Stimulated activated naive CD4-positive, alpha-beta T cell (primary cell): Measurements from ENCODE around the gene PPP1R1A.

Experiments used
- DNase-seq, 6 experiments: peaks; one replicate each; lab custom pipeline; 2025; lab: John Stamatoyannopoulos, UW

Gene PPP1R1A

GRCh38 chr12:54588110-54588889, at the start of gene PPP1R1A:
TSS of gene PPP1R1A (minus strand) at chr12:54588659. CDS start at chr12:54588488, 171 bp downstream.
- no peak for DNase-seq

DNA sequence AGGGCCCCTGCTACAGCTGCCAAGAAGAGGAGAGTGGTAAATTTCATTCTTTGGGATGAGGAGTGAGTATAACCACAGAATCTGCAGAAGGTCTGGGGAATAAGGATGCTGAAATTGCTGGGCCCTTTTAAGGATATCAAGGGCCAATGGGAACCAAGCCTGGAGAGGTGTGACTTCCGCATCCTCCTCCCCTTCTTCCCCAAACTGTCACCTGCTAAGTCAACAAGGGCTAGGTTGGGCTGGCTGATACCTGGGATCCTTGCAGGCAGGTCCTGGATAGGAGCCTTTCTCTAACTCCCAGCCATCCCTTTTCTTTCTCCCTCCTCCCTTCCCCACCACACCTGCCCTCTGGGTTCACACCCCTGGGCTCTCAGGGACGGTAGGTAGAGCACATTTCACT, 46.3 kb upstream of the PPP1R1A start, which contains the start of gene LACRT:
Gene LACRT, minus strand, starts transcription at position 101 of the 400 bp plus-strand sequence. Its CDS starts 54 bp downstream, at position 47.
- no peak for DNase-seq

GRCh38 chr12:54631988-54632728, 43.7 kb upstream of the PPP1R1A start:
- DNase-seq = no peak

DNA sequence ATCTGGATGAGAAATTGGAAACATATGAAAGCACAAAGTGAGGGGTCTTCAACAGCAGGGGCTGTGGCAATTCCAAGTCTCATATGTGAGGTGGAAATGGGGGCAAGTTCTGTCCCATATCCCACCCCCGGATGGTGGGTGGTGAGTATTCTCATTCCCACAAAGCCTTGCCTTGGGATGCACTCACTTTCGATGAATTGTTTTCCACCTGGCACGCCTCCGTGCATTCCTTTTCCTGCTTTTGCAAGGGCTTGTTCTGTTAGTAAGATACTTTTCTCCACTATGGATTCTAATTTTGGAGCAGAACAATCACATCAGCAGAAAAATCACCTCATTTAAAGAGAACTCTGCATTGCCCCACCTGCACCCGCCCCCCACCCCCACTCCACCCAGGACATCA, 43.1 kb upstream of the PPP1R1A start:
- DNase-seq = no peak

GRCh38 chr12:54629925-54630324, 41.5 kb upstream of the PPP1R1A start:
- DNase-seq = no peak

DNA sequence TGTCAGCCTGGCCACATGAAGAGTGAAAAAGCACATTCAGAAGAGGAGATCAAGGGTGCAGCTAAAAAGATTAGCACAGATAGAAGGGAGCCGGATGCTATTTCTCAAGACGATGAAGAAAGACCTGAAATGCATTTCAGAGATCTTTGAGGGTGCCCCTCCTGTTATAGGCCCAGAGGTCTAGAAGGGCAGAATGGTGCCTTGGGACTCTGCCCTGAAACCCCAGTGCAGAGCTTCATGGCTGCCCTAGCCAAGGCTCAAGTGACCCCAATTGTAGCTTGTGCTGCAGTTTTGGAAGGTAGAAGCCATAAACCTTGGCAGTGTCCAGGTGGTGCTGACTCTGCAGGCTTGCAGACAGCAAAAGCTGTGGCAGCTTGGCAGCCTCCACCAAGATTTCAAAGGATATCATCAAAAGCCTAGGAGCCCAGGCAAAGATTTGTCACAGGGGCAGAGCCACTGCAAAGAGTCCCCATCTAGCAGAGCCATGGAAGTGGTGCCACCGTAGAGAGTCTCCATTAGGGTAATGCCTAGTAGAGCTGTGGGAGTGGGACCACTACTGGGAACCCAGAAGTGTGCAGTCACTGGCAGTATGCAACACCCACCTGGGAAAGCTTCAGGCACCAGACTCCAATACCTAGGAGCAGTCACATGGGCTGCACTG, 39.9 kb upstream of the PPP1R1A start:
- DNase-seq = no peak

DNA sequence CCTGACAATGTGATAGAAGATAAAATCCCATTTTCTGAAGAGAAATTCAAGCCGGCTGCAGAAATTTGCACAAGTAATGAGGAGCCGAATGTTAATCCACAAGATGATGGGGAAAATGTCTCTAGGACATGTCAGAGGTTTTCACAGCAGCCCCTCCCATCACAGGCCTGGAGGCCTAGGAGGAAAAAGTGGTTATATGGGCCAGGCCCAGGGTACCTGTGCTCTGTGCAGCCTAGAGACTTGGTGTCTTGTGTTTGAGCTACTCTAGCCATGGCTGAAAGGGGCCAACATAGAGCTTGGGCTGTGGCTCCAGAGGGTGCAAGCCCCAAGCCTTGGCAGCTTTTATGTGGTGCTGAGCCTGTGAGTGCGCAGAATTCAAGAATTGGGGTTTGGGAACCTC, 38.8 kb upstream of the PPP1R1A start:
- DNase-seq = no peak

DNA sequence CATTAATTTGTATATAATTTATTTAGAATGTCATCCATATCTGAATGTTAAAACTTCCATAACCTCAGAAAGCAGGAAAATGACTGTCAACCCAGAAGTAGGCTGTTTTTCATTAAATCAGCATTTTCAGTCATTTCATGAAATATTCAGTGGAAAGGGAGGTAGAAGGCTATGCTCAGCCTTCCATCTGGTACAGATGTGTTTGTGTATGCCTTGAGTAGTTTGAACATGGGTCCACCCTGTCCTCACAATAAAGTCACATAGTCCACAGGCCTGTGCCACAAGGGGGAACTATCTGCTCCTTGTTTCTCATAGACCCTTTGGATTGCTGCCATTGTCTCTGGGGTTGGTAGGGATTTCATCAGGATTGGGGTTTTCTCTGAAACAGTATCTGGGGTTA, 37.1 kb upstream of the PPP1R1A start:
- DNase-seq = no peak

GRCh38 chr12:54624315-54625279, 36.1 kb upstream of the PPP1R1A start:
- no peak for DNase-seq

DNA sequence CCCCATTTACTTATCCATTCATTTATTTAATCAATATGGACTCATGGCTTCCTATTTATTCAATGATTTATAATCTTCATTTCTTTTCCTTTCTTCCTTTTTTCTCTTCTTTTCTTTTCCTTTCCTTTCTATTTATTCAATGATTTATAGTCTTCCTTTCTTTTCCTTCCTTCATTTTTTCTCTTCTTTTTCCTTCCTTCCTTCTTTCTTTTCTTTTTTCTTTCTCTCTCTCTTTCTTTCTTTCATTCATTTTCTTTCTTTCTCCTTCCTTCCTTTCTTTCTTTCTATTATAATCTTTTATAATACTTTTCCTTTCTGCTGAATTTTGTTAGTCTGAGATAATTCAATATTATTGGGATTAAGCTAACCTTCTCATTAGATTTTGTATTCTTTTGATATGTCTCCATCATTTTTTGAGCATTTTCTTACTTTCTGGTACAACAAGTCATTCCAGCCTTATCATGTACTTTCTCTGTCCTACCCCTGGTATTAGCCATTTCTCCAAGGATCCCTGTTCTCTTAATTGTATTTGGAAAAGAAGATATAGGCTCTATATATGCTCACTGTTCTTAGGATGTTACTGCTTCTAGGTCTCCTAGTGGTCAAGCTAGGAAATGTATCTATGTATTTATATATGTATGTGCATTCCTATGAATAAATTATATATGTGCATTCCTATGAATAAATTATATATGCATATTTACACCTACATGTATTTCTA, 34.2 kb upstream of the PPP1R1A start:
- DNase-seq = no peak

DNA sequence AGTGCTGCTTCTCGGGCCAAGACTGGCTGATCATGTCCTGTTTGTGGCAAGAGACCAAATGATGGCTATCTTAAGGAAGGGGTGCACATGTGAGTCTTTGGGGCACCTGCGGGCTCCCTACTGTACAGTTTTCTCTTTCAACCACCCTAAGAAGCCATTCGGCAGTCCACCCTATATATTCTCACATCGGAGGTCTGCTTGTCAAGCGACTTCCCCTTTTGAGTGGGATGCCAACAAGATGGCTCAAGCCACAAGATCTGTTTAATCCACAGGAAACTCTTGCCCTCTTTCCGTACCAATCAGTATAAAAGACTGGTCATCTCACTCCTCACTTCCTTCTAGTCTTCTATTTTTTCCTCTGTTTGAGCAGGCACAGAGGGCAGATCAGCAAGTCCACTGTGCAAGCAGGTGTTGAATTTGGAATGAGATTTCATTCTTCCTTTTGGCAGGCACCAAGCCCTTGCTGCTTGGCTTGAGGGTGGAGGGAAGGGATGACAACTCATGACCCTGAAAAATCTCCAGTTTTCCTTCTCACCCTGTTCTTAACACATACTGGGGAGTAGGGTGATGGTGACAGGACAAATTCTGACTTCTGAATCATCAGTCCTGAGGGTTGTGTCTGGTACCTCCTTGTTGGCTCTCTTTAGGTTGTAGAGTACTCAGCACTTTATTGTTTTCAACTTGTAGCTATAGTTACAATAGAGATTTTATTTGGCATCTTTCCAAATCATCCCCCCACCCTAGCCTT, 28.6 kb upstream of the PPP1R1A start:
- DNase-seq = no peak

DNA sequence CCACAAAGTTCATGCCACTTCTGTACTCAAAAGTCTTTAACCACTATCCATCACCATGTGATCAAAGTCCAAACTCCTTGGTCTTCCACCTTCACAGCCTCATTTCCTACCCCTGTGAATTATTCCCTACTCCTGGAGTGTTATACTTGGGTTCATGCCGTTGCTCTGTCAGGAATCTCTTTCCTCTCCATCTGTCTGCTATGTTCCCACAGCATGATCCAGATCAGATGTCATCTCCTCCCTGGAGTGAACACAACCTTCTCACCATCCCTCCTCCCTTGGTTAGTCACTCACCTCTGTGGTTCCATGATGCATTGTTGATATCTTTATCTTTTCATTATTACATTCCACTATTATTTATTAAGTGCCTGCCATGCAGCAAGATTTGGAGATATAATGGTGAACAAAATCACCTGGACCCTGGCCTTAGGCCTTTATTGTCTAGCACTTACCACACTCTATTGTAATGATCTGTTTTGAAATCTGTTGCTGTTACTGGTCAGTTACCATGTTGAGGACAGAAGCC, 23.8 kb upstream of the PPP1R1A start:
- no peak for DNase-seq

DNA sequence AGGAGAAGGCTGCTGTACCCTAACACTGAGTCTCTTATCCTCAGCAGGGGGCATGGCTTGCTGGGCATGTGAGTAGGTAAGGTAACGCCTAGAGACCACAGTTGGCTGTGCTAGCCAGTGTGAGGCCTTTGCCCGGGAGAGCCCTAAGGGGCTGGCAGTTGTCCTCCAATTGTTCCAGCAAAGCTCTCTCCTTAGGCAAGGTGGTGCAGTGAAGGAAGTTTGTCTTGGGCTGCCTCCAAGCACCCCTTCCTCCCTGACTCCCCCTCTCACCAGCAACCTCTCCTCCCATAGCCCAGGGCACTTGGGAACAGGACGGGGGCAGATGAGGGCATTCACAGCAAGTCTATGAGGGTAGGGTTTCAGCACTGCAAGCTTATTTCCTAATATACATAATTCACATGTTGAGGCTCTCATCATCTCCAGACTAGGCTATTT, 23.3 kb upstream of the PPP1R1A start:
- no peak for DNase-seq

DNA sequence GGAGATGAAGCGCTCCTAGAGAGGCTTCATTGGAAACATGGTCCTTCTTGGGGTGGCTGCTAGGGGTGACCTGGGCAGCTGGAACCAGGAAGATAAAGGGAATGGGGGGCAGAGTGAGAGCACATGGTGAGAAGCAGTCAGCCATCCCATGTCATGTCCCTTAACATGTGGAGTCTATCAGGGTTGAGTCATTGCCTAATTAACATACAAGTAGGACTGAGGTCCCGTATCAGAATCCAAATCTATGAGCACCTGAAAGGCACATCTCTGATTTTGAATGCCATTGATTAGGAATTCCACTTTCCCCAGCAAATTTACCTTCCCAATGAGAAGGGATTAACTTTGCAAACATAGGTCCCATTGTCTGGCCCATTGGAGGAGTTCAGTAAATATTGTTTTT, 20.3 kb upstream of the PPP1R1A start:
- DNase-seq = no peak

DNA sequence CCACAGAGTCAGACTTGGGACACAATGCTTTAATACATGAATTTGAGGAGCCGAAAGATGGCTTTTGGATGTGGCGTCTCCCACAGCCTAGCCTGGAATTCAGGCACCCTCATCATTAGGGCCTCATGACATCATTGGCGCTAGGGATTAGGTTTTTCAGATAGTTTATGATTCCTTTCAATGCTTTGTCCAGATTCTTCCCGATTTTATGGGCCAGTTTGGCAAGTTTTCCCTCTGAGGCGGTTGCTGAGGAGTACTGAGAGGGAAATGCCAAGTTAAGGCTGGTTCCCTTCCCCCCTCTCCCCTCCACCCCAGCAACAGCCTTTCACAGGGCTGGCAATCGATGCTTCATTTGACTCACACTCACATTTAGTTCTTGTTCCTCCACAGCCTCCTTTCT, 19.7 kb upstream of the PPP1R1A start:
- DNase-seq = no peak

DNA sequence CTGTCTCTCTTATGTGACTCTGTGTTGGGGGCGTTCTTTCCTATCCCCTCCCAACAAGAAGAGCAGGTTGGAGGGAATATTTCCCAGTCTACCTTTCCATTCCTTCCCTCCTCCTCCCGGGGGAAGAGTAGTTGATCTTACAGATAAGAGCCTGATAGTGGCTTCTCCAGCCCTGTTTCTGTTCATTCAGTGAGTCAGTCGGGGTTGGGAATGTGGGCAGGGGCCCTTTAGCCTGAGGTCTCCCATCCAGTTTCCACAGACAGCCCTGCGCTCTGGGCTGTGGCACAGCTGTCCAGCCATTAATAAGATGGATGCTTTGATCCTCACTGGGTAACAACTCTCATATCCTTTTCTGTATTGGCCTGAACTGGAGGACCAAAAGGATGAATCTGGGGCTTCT, 18.1 kb upstream of the PPP1R1A start:
- no peak for DNase-seq

- no peak for DNase-seq
Observed at GRCh38 chr12:54605138-54605970, 16.9 kb upstream of the PPP1R1A start.

GRCh38 chr12:54604436-54604835, 16.0 kb upstream of the PPP1R1A start:
- no peak for DNase-seq

DNA sequence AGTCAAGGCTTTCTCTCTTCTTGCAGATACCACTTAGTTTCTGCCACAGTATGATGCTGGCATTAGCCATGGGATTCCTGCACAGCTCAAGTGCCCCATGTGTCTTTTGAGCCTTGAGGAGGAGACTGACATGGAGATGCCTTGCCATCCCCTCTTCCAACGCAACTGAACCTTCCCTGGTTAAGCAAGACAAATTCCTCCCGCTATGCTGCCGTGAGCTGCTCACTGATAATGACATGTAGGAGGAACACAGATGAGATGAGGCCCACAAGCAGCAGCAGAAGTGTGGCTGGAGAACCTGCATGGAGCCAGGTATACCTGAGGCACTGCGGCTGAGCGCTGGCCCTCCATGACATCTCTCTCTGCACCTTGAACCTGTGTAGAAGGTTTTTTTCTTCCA, 15.4 kb upstream of the PPP1R1A start:
- no peak for DNase-seq
